Right lobe of liver (tissue), 4 donors: ENCODE results near the gene GON7.

Source experiments
- POLR2A ChIP-seq: fragments of 450-650 bp; IDR thresholded peaks from one replicate; pipeline ENCODE4 v1.6.1; 2017; ENCODE audit warnings: antibody characterized with exemption, mild to moderate bottlenecking
- TF ChIP-seq, protein P1 (sequence below), 4 donors: fragments of 200-600 bp in 3 of 4; fragments of 450-650 bp in 1 of 4; IDR thresholded peaks; one replicate each; pipeline versions ENCODE4 v1.5.1 to v1.8.0; 2016 to 2022; ENCODE audit warnings: antibody characterized with exemption in 4 of 4, mild to moderate bottlenecking in 2 of 4
- donor health status: DM: no; HTN: no; CAD: no.
- donor health status: DM: no; HTN: no; CAD: no.
- donor health status: DM: no; HTN: yes; CAD: no.

DNA sequence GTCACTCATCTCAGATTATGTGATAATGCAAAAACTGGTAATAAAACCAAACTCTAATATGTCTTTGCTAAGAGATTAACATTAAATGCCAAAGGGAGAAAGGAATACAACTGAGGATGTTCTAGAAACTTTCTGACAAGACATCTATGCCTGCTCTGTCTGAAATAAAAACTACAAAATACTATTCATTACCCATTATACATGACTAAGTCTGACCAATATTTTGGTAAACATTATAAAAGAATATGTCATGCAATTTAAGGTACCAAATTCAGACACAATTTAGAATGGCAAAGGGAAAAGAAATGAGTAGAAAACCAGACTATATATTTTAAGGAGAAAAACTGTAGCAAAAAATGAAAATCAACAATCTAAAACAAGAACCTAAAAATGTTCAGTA is 39.7 kb upstream of the GON7 start:
- TF ChIP-seq POLR2A: no peak
- TF ChIP-seq, protein P1, sequence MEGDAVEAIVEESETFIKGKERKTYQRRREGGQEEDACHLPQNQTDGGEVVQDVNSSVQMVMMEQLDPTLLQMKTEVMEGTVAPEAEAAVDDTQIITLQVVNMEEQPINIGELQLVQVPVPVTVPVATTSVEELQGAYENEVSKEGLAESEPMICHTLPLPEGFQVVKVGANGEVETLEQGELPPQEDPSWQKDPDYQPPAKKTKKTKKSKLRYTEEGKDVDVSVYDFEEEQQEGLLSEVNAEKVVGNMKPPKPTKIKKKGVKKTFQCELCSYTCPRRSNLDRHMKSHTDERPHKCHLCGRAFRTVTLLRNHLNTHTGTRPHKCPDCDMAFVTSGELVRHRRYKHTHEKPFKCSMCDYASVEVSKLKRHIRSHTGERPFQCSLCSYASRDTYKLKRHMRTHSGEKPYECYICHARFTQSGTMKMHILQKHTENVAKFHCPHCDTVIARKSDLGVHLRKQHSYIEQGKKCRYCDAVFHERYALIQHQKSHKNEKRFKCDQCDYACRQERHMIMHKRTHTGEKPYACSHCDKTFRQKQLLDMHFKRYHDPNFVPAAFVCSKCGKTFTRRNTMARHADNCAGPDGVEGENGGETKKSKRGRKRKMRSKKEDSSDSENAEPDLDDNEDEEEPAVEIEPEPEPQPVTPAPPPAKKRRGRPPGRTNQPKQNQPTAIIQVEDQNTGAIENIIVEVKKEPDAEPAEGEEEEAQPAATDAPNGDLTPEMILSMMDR (IDR thresholded peaks at IDR 0.05): no peak
